GM18498 (cell line): ENCODE data around the gene USF3.

Source experiments
- ATAC-seq: cut with Tn5 transposase; IDR thresholded peaks from one replicate; pipeline ENCODE4 v1.9.1; 2021; ENCODE audit warnings: mild to moderate bottlenecking, moderate library complexity; ENCODE audit not compliant: unreplicated experiment

The USF3 gene

GRCh38 chr3:113697500-113698090 lies 1.2 kb upstream of the USF3 start:
- no peak for ATAC-seq

- peak; percentile 92 for ATAC-seq
Observed at GRCh38 chr3:113696658-113697499, 437 bp upstream of the USF3 start.

GRCh38 chr3:113695431-113695785 lies 1.0 kb downstream of the USF3 start:
- no peak for ATAC-seq

- no peak for ATAC-seq
Observed at GRCh38 chr3:113690482-113690881, 6.0 kb downstream of the USF3 start.

- no peak for ATAC-seq
Observed at GRCh38 chr3:113685956-113686721, 10.3 kb downstream of the USF3 start.

- ATAC-seq = no peak
Observed at GRCh38 chr3:113685124-113685523, 11.3 kb downstream of the USF3 start.

GRCh38 chr3:113684271-113684819 lies 12.1 kb downstream of the USF3 start:
- no peak for ATAC-seq

GRCh38 chr3:113678773-113679172 lies 17.7 kb downstream of the USF3 start:
- ATAC-seq = no peak

GRCh38 chr3:113677737-113678136 lies 18.7 kb downstream of the USF3 start:
- no peak for ATAC-seq

- ATAC-seq = no peak
Observed at GRCh38 chr3:113676261-113676660, 20.2 kb downstream of the USF3 start.

GRCh38 chr3:113673593-113673992 lies 22.8 kb downstream of the USF3 start:
- ATAC-seq = no peak

GRCh38 chr3:113668015-113668414 lies 28.4 kb downstream of the USF3 start:
- ATAC-seq = no peak

- no peak for ATAC-seq
Observed at GRCh38 chr3:113664523-113665094, 31.8 kb downstream of the USF3 start.

GRCh38 chr3:113663761-113664160 lies 32.7 kb downstream of the USF3 start:
- no peak for ATAC-seq

- no peak for ATAC-seq
Observed at GRCh38 chr3:113663324-113663750, 33.1 kb downstream of the USF3 start.

GRCh38 chr3:113662824-113663223 lies 33.6 kb downstream of the USF3 start:
- no peak for ATAC-seq

- ATAC-seq = no peak
Observed at GRCh38 chr3:113660896-113661295, 35.5 kb downstream of the USF3 start.

- no peak for ATAC-seq
Observed at GRCh38 chr3:113660458-113660857, 36.0 kb downstream of the USF3 start.

GRCh38 chr3:113659996-113660395 lies 36.4 kb downstream of the USF3 start:
- ATAC-seq = no peak

GRCh38 chr3:113659101-113659541 lies 37.3 kb downstream of the USF3 start:
- ATAC-seq = no peak

GRCh38 chr3:113658107-113658506 lies 38.3 kb downstream of the USF3 start:
- ATAC-seq = no peak
